ENCODE results near the gene KIF19.

The KIF19 gene

GRCh38 chr17:74394275-74394950 lies 68.4 kb downstream of the KIF19 start:
- ChIA-PET POLR2A (ENCODE audit: low non-redundant PET) (no interaction called here), CTCF (interaction anchor here (0.6 kb wide), 1 partner anchor 255 kb away, joined by 4 read pairs; no protein-coding TSS in a partner anchor)
- DNase-seq (ENCODE audit: low spot score), result no peak
- TF ChIP-seq, protein P1, sequence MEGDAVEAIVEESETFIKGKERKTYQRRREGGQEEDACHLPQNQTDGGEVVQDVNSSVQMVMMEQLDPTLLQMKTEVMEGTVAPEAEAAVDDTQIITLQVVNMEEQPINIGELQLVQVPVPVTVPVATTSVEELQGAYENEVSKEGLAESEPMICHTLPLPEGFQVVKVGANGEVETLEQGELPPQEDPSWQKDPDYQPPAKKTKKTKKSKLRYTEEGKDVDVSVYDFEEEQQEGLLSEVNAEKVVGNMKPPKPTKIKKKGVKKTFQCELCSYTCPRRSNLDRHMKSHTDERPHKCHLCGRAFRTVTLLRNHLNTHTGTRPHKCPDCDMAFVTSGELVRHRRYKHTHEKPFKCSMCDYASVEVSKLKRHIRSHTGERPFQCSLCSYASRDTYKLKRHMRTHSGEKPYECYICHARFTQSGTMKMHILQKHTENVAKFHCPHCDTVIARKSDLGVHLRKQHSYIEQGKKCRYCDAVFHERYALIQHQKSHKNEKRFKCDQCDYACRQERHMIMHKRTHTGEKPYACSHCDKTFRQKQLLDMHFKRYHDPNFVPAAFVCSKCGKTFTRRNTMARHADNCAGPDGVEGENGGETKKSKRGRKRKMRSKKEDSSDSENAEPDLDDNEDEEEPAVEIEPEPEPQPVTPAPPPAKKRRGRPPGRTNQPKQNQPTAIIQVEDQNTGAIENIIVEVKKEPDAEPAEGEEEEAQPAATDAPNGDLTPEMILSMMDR (conservative IDR thresholded peaks at IDR 0.05; ENCODE audit: low read depth), result no peak
- H3K27ac ChIP-seq, result no peak overlapping the region

- DNase-seq (ENCODE audit: low spot score), result no peak
- no peak overlapping the region for H3K27ac ChIP-seq
- ChIA-PET CTCF (interaction anchor here (0.6 kb wide), 1 partner anchor 256 kb away, joined by 4 read pairs; no protein-coding TSS in a partner anchor), POLR2A (ENCODE audit: low non-redundant PET) (no interaction called here)
- TF ChIP-seq, protein P1 (conservative IDR thresholded peaks at IDR 0.05; ENCODE audit: low read depth), result no peak
Observed at GRCh38 chr17:74394977-74395376, 69.0 kb downstream of the KIF19 start.

DNA sequence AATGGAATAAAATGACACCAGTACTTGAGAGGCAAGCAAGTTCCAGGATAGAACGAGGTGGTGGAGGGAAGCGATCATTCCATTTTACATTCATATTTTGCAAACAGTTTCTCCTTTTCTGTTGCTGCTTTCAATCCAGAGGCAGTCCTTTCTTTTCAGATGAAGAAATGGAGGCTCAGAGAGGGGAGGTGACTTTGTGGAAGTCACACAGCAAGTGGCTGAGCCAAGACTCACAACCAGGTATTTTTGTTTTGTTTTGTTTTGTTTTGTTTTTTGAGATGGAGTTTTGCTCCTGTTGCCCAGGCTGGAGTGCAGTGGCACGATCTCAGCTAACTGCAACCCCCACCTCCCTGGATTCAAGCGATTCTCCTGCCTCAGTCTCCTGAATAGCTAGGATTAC lies 70.5 kb downstream of the KIF19 start:
- ChIA-PET POLR2A (ENCODE audit: low non-redundant PET) (no interaction called here), CTCF (no interaction called here)
- H3K27ac ChIP-seq, result no peak overlapping the region
- TF ChIP-seq, protein P1 (conservative IDR thresholded peaks at IDR 0.05; ENCODE audit: low read depth), result no peak
- DNase-seq (ENCODE audit: low spot score), result no peak

GRCh38 chr17:74402048-74402447 lies 76.0 kb downstream of the KIF19 start:
- TF ChIP-seq, protein P1 (conservative IDR thresholded peaks at IDR 0.05; ENCODE audit: low read depth), result no peak
- POLR2A ChIA-PET (ENCODE audit: low non-redundant PET), result no interaction called here
- no peak overlapping the region for H3K27ac ChIP-seq
- CTCF ChIA-PET, result no interaction called here
- no peak for DNase-seq (ENCODE audit: low spot score)

- H3K27ac ChIP-seq, result no peak overlapping the region
- TF ChIP-seq, protein P1 (conservative IDR thresholded peaks at IDR 0.05; ENCODE audit: low read depth), result no peak
- DNase-seq (ENCODE audit: low spot score), result no peak
- ChIA-PET CTCF (no interaction called here), POLR2A (ENCODE audit: low non-redundant PET) (no interaction called here)
Observed at GRCh38 chr17:74403512-74404137, 77.6 kb downstream of the KIF19 start.

- TF ChIP-seq, protein P1 (conservative IDR thresholded peaks at IDR 0.05; ENCODE audit: low read depth), result no peak
- no peak overlapping the region for H3K27ac ChIP-seq
- ChIA-PET CTCF (interaction anchor here (0.6 kb wide), 1 partner anchor 11 kb away, joined by 3 read pairs; no protein-coding TSS in a partner anchor), POLR2A (ENCODE audit: low non-redundant PET) (no interaction called here)
- no peak for DNase-seq (ENCODE audit: low spot score)
Observed at GRCh38 chr17:74404218-74404617, 78.2 kb downstream of the KIF19 start.
